Activated T-cell treated with anti-CD3 and anti-CD28 coated beads, Interleukin-2, amount 50 U/mL, for 4 hours (primary cell): ENCODE measurements around the gene RALGAPA2. TPM values are rescaled to one million over a fixed set of nuclear protein-coding genes. Genes with fewer than 3 reads are reported as not detected.

Experiments used
- ATAC-seq, 2 donors: fragments of 200-7000 bp; cut with Tn5 transposase; one replicate each; pipeline ENCODE4 v1.10.0; 2021
- DNase-seq: peaks from one replicate; pipeline ENCODE4 v3.0.0-alpha.2; 2020
- H3K27me3 Mint-ChIP-seq: one replicate; pipeline ENCODE4 v1.8.0; 2021; ENCODE audit warnings: low read depth, mixed read lengths
- H3K36me3 Mint-ChIP-seq: one replicate; pipeline ENCODE4 v1.8.0; 2022; ENCODE audit warnings: mixed read lengths; ENCODE audit not compliant: insufficient read depth
- H3K4me1 Mint-ChIP-seq: one replicate; pipeline ENCODE4 v1.8.0; 2021; ENCODE audit warnings: low read depth, mixed read lengths
- H3K4me3 Mint-ChIP-seq: one replicate; pipeline ENCODE4 v1.8.0; 2021; ENCODE audit warnings: mild to moderate bottlenecking, moderate library complexity, mixed read lengths
- H3K9me3 Mint-ChIP-seq: one replicate; pipeline ENCODE4 v1.8.0; 2021; ENCODE audit warnings: mixed read lengths
- total RNA-seq, 3 donors: library from RNA; stranded (reverse); gene quantifications; one replicate each; pipeline ENCODE4 v1.2.1, GENCODE V29; 2021

RALGAPA2 gene
- total RNA-seq, 3 donors from 2014 or later = 5.9 to 8.3 (median 7.2) TPM

DNA sequence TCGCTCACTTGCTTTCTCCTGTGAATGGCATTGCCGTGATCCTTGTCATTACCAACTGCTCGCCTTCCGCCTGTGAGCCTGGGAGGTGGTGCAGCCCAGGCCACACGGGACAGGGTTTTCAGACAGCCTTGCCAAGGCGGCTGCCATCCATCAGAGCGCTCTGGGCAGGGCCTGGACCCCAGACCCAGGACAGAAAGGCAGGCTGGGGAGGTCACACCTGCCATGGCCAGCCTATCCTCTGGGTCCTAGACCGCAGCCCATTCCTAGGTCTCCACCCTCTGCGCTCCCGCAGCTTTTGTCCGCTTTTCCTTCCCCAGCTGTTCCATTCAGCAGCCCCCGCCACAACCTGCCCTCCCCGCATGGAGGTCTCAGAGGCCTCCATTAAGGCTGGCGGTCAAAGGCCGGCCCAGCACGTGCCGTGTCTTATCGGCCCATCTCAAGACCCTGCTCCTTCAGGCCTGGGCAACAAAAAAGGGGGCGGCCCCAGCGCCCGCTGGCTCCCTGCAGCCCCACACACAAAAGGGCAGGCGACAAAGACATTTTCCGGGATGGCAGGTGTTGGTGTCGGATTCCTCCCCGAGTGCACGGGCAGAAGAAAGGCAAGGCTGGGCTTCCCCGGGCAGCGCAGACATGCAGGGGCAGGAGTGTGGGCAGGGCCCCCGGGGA, 316.4 kb downstream of the RALGAPA2 start:
- H3K4me1 Mint-ChIP-seq = no peaks in the 10 kb centered on the region
- no peaks in the 10 kb centered on the region for H3K9me3 Mint-ChIP-seq
- no peak overlapping the region for H3K4me3 Mint-ChIP-seq
- no peaks in the 10 kb centered on the region for H3K27me3 Mint-ChIP-seq
- peaks cover 28% of the 10 kb centered on the region for H3K36me3 Mint-ChIP-seq
- DNase-seq (no peak), ATAC-seq (no peak)

DNA sequence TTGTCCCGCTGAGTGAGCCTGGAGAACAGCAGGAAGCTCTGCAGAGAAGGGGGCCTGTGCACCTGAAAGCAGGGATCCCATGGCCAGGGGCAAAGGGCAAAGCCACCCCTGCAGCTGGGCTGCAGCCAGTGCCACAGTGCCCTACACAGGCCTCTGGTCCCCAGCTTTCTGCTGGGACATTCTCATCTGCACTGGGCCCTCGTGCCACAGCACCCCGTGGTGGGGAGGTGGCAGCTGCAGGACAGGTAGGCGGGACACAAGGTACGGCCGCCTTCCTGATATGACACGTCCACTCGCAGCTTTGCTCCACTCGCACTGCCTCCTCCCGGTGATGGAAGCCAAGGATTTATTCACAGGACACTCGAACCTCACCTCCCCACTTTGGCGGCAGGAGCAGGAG, 317.4 kb downstream of the RALGAPA2 start:
- ATAC-seq = no peak
- Mint-ChIP-seq H3K9me3 (no peaks in the 10 kb centered on the region), H3K4me1 (no peaks in the 10 kb centered on the region), H3K27me3 (no peaks in the 10 kb centered on the region), H3K4me3 (no peak overlapping the region), H3K36me3 (peaks cover 28% of the 10 kb centered on the region)
- no peak for DNase-seq

- Mint-ChIP-seq H3K4me1 (no peaks in the 10 kb centered on the region), H3K27me3 (no peaks in the 10 kb centered on the region), H3K4me3 (no peak overlapping the region), H3K9me3 (no peaks in the 10 kb centered on the region), H3K36me3 (peaks cover 22% of the 10 kb centered on the region)
- DNase-seq (no peak), ATAC-seq (no peak)
Observed at GRCh38 chr20:20393207-20394120, 319.0 kb downstream of the RALGAPA2 start.

GRCh38 chr20:20391766-20392165, 320.7 kb downstream of the RALGAPA2 start:
- H3K4me3 Mint-ChIP-seq = no peak overlapping the region
- no peaks in the 10 kb centered on the region for H3K27me3 Mint-ChIP-seq
- peaks cover 20% of the 10 kb centered on the region for H3K36me3 Mint-ChIP-seq
- no peaks in the 10 kb centered on the region for H3K9me3 Mint-ChIP-seq
- ATAC-seq (no peak), DNase-seq (no peak)
- no peaks in the 10 kb centered on the region for H3K4me1 Mint-ChIP-seq

DNA sequence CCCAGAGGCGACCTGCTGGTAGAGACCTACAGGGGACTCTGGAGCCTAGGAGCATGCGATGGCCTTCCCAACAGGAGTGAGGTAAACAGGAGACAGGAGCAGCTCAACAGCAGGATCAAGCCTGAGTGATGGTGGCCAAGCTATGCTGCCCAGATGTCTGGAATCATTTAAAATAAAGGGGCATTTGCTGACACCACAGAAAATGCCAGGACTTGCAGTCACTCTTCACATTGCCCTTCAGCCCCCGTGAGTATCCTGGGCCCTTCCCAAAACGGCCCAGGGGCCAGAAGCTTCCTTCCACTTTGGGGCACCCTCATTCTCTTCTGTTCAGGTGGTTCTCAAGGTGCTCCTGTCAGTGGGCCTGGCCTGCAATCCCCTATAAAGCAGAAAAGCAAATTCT, 321.3 kb downstream of the RALGAPA2 start:
- DNase-seq = no peak
- no peak for ATAC-seq
- Mint-ChIP-seq H3K27me3 (no peaks in the 10 kb centered on the region), H3K36me3 (peaks cover 20% of the 10 kb centered on the region), H3K4me1 (no peaks in the 10 kb centered on the region), H3K9me3 (no peaks in the 10 kb centered on the region), H3K4me3 (no peak overlapping the region)

- no peaks in the 10 kb centered on the region for H3K27me3 Mint-ChIP-seq
- DNase-seq (no peak), ATAC-seq (no peak)
- no peak overlapping the region for H3K4me3 Mint-ChIP-seq
- H3K9me3 Mint-ChIP-seq = no peaks in the 10 kb centered on the region
- peaks cover 20% of the 10 kb centered on the region for H3K36me3 Mint-ChIP-seq
- no peaks in the 10 kb centered on the region for H3K4me1 Mint-ChIP-seq
Observed at GRCh38 chr20:20390393-20390792, 322.1 kb downstream of the RALGAPA2 start.

- no peaks in the 10 kb centered on the region for H3K9me3 Mint-ChIP-seq
- H3K27me3 Mint-ChIP-seq = peaks cover 5% of the 10 kb centered on the region
- ATAC-seq = no peak
- peaks cover 4% of the 10 kb centered on the region for H3K36me3 Mint-ChIP-seq
- DNase-seq = no peak
- no peak overlapping the region for H3K4me3 Mint-ChIP-seq
- H3K4me1 Mint-ChIP-seq = no peaks in the 10 kb centered on the region
Observed at GRCh38 chr20:20386192-20386591, 326.3 kb downstream of the RALGAPA2 start.

- DNase-seq (no peak), ATAC-seq (no peak)
- no peaks in the 10 kb centered on the region for H3K36me3 Mint-ChIP-seq
- peaks cover 2% of the 10 kb centered on the region for H3K9me3 Mint-ChIP-seq
- no peaks in the 10 kb centered on the region for H3K4me1 Mint-ChIP-seq
- peaks cover 49% of the 10 kb centered on the region for H3K27me3 Mint-ChIP-seq
- H3K4me3 Mint-ChIP-seq = no peak overlapping the region
Observed at GRCh38 chr20:20375862-20376261, 336.6 kb downstream of the RALGAPA2 start.

- Mint-ChIP-seq H3K27me3 (peaks cover 55% of the 10 kb centered on the region), H3K4me1 (peaks cover 6% of the 10 kb centered on the region), H3K4me3 (no peak overlapping the region), H3K36me3 (no peaks in the 10 kb centered on the region), H3K9me3 (no peaks in the 10 kb centered on the region)
- ATAC-seq (no peak), DNase-seq (no peak)
Observed at GRCh38 chr20:20373091-20373571, 339.3 kb downstream of the RALGAPA2 start.

DNA sequence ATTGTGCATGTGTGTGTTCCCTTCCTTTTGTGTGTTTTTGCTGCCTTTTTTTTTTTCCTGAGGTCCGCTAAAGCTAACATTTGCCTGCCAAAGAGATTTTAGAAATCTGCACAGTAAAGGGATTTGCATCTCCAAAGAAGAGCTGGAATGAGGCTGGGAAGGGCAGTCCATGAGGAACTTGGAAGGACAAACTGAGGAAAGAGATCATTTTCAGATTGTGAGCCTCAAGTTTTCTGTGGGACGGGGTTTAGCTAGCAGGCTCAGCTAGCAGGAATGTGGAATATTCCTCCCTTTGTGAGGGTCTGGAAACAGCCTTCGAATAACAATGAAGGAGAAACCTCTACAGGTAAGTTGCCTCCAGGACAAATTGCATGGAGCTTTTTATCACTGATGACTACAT, 340.8 kb downstream of the RALGAPA2 start:
- Mint-ChIP-seq H3K4me1 (peaks cover 8% of the 10 kb centered on the region), H3K27me3 (peaks cover 62% of the 10 kb centered on the region), H3K36me3 (no peaks in the 10 kb centered on the region), H3K4me3 (peak overlapping the region; percentile 0), H3K9me3 (no peaks in the 10 kb centered on the region)
- DNase-seq (no peak), ATAC-seq (no peak)

DNA sequence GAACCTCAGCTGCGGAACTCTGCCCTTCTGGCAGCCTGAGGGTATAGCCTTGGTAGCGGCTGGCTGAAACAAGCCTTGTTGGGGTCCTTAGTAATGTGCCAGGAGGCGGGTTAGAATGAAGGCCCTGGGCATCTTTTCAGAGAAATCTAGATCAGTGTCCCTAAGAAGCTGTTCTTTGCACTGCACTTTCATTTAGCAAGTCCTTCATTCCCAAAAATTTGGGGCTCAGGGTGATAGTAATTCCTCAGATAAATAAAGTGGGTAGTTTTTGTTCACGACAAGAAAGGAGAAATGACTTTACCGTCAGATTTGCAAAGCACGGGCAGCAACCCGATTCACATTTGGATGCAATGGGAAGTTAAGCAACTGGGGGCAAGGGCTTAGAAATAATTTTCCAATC, 341.4 kb downstream of the RALGAPA2 start:
- Mint-ChIP-seq H3K4me1 (peaks cover 8% of the 10 kb centered on the region), H3K27me3 (peaks cover 66% of the 10 kb centered on the region), H3K9me3 (no peaks in the 10 kb centered on the region), H3K4me3 (no peak overlapping the region), H3K36me3 (no peaks in the 10 kb centered on the region)
- DNase-seq = no peak
- ATAC-seq = no peak

GRCh38 chr20:20370094-20370575, 342.3 kb downstream of the RALGAPA2 start:
- ATAC-seq = no peak
- Mint-ChIP-seq H3K27me3 (peaks cover 64% of the 10 kb centered on the region), H3K9me3 (no peaks in the 10 kb centered on the region), H3K36me3 (no peaks in the 10 kb centered on the region), H3K4me3 (peak overlapping the region; percentile 76), H3K4me1 (peaks cover 10% of the 10 kb centered on the region)
- no peak for DNase-seq

DNA sequence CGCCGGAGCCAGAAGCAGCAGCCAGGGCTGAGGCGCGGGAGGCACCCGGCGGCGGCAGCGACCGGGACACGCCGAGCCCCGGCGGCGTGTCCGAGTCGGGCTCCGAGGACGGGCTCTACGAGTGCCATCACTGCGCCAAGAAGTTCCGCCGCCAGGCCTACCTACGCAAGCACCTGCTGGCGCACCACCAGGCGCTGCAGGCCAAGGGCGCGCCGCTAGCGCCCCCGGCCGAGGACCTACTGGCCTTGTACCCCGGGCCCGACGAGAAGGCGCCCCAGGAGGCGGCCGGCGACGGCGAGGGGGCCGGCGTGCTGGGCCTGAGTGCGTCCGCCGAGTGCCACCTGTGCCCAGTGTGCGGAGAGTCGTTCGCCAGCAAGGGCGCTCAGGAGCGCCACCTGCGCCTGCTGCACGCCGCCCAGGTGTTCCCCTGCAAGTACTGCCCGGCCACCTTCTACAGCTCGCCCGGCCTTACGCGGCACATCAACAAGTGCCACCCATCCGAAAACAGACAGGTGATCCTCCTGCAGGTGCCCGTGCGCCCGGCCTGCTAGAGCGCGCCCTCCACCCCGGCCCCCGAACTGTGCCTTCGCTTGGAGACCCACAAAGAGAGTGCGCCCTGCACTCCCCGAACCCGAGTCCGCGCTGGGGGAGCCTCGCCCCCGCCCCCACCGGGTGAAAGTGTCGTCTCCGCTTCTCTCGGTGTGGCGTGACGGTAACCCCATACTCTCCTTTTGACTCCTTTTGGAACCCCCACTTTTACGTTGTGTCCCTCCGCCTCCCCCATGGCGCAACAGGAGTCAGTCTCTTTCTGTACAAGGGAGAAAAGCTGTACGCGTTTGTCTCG, 343.0 kb downstream of the RALGAPA2 start:
- Mint-ChIP-seq H3K36me3 (no peaks in the 10 kb centered on the region), H3K27me3 (peaks cover 69% of the 10 kb centered on the region), H3K4me1 (peaks cover 10% of the 10 kb centered on the region), H3K4me3 (peak overlapping the region; percentile 76), H3K9me3 (no peaks in the 10 kb centered on the region)
- ATAC-seq (peak; percentile 12 to 14), DNase-seq (no peak)
